B cell (primary cell): Measurements from ENCODE around the gene EXOC4.

Experiments used
- CTCF ChIP-seq: fragments of 200-600 bp; IDR thresholded peaks from one replicate; pipeline ENCODE4 v1.8.0; 2022; ENCODE audit warnings: antibody characterized with exemption, mild to moderate bottlenecking
- EZH2 ChIP-seq: IDR thresholded peaks from 2 replicates; pipeline ENCODE4 v1.6.1; 2012; ENCODE audit warnings: borderline replicate concordance, low read depth, mild to moderate bottlenecking, moderate library complexity, low read length; ENCODE audit not compliant: insufficient read depth, poor library complexity, severe bottlenecking

DNA sequence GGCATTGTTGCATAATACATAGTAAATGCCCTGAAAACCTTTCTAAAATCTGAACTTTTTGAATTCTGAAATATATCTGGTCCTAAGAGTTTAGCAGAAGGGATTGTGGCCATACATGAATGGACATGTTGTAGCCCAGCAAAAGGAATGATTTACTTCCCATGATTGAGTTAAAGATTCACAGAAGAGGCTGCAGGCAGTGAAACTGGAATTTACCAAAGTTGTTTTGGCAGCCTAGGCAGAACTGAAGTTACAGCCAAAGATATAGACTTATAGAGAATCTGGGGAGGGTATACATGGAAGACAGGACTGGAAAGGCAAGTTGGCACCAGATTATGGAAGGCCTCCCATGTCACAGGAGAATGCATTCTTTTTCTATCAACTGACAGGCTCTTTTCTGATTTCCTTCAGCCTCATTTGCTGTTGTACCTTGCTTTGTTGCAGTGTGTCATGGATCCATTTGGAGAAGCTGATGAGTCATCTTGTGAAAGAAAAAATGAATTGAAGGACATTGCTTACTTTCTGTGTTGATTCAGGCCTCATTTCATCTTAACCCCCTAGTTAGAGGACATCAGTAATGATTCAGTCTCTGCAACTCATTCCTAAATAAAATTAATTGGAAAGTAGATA is 518.1 kb downstream of the EXOC4 start:
- TF ChIP-seq CTCF (no peak), EZH2 (no peak)
